Occipital lobe (tissue), 2 donors: ENCODE data around the gene LMX1B. TPM values are rescaled to one million over a fixed set of nuclear protein-coding genes. Genes with fewer than 3 reads are reported as not detected.
"Not testable (repeated sequence)": the region's sequence is repeated elsewhere in the genome, so short reads cannot be mapped to it uniquely, and the experiment has no call there.

ENCODE experiments used
- DNase-seq: peaks from one replicate; lab custom pipeline; 2025; lab: John Stamatoyannopoulos, UW
- total RNA-seq: library from RNA; depleted of rRNA; stranded (reverse); fragments of >200 nt; gene quantifications from one replicate; pipeline ENCODE4 v1.2.3, GENCODE V29; 2014

Gene LMX1B
- total RNA-seq, 1 donor from 2014 or later = not detected

DNA sequence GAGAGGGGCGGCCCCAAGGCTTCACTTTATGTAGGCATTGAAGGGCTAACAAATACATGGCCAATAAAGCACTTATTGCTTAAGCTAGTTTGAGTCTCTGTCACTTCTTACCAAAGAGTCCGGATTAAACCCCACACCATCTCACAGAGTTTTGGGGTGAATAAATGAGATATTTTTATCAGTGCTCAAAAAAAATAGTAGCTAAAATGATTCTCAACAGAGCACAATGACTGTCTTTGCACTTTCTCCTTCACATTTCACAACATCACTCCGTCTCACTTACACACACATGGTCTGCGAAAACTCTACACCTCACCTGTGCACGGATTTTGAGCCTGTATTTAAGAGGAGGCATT lies 92.9 kb downstream of the LMX1B start:
- no peak for DNase-seq

DNA sequence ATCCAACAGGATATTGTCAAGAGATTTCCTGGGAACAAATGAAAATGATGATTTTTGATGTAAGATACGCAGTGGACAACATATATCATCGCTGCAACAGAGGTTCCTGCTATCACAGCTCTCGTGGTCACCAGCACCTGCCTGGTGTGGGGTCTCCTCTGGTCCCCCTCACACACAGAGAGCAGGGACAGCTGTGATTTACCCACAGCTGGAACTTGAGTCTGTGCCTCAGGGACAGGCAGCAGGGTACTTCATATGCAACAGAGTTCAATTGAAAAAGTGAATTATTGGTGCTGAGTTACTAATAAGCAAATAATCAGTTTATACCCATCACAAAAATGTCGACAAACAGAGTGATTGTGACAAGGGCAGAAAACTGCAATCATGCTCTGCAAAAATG lies 93.4 kb downstream of the LMX1B start:
- DNase-seq = no peak

DNA sequence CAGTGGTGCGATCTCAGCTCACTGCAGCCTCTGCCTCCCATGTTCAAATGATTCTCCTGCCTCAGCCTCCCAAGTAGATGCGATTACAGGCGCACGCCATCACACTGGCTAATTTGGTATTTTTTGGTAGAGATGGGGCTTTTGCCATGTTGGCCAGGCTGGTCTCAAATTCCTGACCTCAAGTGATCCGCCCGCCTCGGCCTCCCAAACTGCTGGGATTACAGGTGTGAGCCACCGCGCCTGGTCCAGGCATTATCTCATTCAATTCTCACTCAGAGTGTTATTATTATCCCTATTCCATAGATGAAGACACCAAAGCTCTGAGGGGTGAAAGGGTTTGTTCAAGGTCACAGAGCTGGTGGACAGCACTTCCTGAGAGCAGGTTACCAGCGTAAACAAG lies 94.0 kb downstream of the LMX1B start:
- not testable (repeated sequence) for DNase-seq

DNA sequence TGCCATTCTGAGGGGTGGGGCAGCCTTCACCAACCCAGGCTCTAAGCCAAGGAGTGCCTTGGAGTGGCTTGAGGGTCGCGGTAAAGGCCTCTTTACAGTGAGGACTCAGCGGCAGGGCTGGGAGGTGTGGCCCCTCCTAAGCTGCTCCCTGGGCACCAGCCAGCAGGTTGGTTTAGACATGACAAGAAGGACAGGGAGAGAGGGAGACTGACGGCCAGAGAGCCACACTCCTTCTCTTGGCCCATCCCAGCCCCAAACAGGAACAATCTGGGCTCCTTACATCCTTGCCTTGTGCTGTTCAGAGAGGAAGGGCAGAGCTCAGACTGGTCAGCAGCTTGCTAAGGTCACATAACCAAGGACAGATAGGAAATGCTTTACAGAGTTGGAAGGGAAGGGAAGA lies 94.5 kb downstream of the LMX1B start:
- DNase-seq = no peak

DNA sequence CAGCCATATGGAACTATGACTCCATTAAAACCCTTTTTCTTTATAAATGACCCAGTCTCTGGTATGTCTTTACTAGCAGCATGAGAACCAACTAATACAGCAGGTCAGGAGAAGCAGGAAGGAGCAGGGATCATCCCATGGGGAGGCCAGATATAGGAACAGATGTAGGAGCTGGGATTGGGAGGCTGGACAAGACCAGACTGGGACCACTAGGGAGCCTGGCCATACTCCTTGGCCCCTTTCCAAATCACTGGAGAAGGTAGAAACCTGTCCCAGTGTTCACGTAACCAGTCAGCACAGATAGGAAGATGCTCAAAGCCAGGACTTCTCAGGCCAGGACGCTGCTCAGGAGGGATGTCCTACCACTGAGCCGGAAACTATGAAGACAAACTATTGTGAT lies 95.5 kb downstream of the LMX1B start:
- no peak for DNase-seq

DNA sequence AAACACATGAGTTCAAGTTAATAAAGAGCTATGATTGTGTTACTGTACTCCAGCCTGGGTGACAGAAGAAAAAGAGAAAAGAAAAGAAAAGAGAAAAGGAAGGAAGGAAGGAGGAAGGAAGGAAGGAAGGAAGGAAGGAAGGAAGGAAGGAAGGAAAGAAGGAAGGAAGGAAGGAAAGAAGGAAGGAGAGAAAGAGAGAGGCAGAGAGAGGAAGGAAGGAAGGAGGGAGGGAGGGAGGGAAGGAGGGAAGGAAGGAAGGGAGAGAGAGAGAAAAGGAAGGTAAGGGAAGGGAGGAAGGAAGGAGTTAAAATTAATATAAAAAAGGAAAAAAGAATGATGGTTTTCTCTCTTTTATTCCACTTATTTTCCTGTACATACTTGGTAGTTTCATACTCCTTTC lies 101.7 kb downstream of the LMX1B start:
- DNase-seq = no peak

DNA sequence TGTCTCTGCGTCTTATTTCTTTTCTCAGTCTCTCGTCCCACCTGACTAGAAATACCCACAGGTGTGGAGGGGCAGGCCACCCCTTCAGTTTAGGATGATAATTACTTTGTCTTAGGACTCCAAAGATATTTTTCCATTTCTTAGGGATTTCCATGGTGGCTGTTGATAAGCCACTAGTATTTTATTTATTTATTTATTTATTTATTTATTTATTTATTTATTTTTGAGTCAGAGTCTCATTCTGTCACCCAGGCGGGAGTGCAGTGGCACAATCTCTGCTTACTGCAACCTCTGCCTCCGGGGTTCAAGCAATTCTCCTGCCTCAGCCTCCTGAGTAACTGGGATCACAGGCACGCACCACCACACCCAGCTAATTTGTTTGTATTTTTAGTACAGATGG lies 103.7 kb downstream of the LMX1B start:
- not testable (repeated sequence) for DNase-seq

DNA sequence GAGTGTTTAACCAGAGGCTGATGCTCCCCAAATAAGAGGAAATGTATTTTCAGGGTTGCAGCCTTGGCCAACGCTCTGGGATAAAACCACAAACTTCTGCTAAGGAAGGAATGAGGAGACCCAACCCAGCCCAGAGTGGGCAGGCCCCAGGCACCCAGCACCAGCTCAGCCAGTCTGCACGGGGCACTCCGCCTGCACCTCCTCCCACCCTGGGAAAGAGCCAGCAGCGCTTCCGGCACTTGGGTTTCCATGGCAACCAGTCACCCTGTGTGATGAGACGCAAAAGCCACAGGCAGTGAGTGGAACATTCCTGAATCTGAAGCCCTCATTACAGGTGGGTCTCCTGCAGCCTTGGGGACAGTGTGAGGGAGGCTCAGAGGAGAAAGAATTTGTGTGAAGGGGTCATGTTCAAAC lies 105.9 kb downstream of the LMX1B start:
- DNase-seq = peak; percentile 75

DNA sequence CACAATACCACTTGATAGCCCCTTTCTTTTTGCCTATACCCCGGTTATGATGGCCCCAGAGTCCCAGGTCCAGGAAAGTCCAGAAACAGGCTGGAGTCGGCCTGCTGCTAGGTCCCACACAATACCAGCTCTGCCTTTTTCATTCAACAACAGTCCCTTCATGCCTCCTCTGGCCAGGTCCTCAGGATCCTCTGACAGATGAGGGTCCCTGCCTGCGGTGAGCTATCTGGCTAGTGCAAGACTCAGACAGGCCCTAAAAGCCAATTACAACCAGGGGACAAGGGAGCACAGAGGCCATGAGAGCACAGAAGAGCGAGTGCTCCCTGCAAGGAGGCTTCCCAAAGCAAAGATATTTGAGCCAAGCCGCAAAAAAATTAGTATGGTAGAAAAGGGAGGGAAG lies 106.3 kb downstream of the LMX1B start:
- no peak for DNase-seq

DNA sequence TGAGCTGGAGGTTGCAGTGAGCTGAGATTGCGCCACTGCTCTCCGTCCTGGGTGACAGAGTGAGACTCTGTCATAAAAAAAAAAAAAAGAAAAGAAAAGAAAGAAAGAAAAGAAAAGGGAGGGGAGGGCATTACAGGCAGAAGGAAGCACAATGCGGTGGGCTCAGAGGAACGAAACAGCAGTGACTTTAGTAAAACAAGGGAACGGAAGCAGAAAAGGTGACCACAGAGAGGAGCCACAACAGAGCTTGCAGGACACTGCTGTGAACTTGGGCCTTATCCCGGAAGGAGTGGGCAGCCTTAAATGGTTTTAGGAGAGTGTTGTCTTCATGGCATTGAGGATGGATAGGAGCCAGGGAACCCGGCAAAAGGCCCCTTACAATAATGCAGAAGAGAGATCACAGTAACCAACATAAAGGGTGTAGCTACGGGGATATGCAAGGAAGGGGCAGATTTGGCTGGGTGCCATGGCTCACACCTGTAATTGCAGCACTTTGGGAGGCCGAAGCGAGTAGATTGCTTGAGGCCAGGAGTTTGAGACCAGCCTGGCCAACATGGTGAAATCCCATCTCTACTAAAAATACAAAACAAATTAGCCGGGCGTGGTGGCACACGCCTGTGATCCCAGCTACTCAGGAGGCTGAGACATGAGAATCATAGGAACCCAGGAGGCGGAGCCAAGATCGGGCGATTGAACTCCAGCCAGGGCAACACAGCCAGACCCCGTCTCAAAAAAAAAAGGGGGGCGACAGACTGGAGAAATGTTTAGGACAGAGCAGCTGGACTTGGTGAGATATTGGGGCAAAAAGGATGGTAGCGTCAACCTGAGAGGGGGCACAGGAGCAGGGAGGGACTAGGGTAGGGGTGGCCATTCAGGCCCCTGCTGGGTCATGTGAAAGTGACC lies 107.2 kb downstream of the LMX1B start:
- no peak for DNase-seq

DNA sequence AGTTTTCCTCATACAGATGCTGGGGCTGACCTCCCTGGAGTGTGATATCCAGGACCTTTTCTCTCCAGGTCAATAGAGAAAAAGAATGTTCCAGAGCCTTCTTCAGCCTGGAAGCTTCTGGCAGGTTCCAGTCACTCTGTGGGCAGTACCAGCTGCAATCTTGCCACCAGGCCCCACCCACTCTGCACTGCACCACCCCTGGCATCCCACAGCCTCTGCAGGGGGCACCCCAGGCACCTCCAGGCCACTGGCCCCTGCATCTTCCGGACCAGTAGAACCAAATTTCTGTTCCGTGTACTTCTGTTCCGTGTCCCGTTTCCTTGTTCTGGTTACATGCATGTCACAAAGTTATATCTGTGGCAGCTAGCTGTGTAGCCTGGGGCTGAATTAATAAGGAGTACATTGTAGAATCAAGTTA lies 107.8 kb downstream of the LMX1B start:
- DNase-seq = no peak

DNA sequence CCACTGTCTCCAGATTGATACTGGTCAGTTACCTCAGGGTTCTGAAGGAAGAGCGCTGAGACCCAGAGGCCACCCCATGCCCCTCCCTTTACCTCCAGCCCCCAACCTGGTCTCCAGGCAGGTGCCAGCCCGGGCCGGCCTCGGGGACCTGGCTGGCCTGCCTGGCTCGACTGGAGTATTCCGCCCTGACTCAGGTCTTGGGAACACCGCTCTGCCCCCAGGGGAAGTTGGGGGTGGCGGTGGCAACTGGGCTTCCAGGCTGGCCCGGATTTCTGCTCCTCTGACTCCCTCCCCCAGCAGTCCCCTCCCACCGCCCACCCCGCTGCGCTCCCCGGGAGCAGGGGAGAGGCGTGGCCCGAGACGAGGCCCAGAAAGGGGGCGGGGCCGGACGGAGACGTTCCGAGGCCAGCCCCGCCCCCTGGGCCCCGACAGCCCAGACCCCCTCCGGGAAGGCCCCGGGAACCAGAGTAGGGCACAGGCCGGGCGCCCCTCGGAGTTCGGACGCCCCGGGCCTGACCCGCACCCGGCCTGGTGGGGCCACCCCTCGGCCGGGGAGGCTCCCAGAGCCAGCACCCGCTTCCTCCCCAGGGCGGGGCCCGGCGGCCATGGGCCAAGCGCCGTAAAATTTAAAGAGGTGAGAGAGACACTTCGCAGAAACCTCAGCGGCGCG lies 108.7 kb downstream of the LMX1B start:
- no peak for DNase-seq

DNA sequence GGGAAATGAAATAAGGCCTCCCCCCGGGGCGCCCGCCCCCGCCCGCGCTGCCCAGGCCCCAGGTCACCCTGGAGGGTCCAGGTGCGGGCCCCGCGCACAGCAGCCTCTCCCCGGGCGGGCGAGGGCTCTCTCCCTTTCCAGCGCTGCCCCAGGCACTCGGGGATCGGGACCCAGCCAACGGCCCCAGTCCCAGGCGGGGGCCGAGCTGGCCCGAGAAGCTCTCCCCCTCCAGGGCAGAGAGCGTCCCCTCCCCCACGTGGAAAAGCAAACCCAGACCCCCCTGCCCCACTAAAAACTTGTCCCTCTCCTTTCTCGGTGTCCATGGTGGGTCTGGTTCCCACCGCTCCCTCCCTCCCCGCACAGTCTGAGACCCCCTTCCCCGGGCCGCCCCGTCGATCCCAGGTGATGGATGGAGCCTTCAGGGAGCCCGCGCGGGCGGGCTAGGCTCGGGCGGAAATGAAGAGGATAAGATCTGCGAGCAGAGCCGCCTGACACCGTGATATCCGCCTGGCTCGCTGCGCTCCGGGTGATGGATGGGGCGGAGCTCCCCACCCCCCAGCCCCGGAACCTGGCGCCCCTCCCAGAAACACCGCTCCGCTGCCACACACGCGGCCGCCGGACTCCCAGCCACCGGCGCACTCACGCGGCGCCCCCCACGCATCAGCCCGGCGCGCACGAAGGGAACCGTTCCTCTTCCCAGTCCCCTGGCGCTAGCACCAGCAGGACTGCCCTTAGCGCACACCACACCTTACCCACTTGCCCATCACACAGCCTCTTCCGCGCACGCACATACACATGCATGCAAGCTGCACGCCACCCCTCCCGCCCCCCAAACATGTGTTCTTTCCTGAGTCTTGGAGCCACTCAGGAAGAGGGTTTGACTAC lies 109.4 kb downstream of the LMX1B start:
- DNase-seq = peak; percentile 50

DNA sequence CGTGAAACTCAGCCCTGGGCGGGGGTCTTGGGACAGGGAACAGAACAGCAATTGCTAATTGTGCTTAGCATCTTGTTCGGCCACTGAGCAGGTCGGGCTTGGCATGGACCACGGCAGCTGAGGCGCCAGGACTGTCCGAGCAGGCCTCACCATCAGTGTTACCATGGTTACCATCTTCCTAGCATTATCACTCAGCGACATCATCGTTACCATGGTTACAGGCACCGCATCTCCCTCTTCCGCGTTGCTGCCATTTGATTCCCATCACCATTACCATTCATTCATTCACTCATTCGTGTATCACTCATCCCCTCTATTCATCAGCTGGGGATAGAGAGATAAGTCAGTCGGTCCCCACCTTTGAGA lies 110.1 kb downstream of the LMX1B start:
- DNase-seq = no peak

DNA sequence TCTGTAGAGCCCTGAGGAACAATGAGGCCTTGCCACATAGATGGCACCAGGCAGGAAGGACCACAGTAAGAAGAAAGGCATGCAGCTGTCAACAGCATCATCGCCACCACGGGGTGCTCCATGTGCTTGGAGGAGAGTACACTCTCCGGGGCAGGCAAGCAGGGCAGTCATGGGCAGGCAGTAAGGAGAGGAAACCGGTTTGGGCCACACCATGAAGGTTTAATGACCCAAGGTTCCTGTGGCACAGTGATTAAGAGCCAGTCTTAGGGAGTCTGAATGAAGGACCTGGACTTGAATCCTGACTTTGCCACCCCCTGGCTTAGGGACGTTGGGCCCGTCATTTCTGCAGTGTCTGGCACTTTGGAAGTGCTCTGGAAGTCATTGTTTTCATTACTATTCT lies 110.5 kb downstream of the LMX1B start:
- DNase-seq = no peak

DNA sequence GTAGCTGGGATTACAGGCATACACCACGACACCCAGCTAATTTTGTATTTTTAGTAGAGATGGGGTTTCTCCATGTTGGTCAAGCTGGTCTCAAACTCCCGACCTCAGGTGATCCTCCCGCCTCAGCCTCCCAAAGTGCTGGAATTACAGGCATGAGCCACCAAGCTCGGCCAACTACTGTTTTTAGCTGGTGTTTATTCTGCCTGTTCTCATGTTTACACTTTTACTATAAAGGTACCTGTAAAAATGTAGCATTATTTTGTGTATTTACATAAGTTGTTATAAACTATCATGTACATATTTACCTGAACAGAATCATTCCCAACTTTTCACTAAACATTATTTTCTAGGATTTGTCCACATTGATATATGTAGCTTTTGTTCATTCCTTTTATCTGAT lies 111.8 kb downstream of the LMX1B start:
- not testable (repeated sequence) for DNase-seq

DNA sequence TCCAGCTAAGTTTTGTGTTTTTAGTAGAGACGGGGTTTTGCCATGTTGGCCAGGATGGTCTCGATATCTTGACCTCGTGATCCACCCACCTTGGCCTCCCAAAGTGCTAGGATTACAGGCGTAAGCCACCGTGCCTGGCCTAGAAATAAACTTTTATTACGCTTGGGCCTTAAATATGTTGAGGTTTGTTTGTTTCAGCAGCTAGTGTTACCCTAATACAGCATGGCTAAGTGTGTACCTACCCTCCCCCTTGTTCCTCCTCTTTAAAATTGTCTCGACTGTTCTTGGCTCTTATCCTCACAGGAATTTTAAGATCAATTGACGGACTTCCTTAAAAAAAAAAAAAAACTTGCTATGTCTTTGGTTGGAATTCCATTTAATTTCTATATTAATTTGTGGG lies 114.5 kb downstream of the LMX1B start:
- DNase-seq = not testable (repeated sequence)

DNA sequence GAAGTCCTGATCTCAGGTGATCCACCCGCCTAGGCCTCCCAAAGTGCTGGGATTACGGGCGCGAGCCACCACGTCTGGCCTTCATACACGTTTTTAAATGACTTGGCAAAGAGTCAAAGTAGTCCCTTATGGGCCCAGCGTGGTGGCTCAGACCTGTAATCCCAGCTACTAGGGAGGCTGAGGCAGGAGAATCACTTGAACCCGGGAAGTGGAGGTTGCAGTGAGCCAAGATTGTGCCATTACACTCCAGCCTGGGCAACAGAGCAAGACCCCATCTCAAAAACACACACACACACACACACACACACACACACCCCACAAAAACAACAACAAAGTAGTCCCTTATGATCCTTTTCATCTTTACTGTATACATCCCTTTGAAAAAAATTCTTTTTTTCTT lies 116.9 kb downstream of the LMX1B start:
- DNase-seq = not testable (repeated sequence)

DNA sequence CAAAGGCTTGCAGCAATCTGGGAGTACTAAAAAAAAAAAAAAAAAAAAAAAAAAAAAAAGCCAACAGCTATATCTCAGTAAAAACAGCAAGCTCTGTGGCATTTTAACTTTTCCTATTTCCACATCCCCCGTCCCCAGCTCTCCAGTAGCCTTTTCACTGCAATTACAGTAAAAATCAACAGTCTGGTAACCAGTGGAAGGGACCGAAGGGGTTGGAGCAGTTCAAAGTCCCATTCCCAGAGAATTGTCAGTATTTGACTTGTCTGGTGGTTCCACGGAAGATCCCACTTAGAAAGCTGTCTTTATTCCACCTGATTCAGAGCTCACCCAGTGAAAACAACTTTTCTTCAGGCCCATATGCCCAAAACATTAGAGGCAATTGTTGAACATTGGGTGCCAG lies 119.3 kb downstream of the LMX1B start:
- DNase-seq = no peak

DNA sequence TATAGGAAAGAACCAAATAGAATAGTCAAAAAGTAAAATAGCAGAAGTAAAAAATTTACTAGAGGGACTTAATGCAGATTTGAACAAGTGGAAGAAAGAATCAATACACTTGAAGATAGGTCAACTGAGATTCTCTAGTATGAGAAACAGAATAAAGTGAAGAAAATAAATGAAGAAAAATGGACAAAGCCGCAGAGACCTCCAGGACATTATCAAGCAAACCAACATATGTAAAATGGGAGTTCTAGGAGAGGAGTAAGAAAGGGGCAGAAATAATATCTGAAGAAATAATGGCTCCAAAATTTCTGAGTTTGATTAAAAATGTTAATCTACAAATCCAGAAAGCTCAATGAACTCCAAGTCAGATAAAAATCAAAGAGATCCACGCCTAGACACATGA lies 121.1 kb downstream of the LMX1B start:
- DNase-seq = no peak

DNA sequence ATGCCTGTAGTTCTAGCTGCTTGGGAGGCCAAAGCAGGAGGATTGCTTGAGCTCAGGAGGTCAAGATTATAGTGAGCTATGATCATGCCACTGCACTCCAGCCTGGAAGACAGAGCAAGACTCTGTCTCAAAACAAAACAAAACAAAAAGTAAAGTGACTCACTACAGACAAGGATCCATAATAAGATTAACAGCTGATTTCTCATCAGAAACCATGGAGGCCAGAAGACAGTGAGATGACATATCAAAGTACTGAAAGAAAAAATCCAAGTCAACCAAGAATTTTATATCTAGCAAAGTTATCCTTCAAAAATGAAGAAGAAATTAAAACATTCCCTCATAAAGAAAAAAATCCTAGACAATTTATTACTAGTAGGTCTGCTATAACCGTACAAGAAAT lies 121.8 kb downstream of the LMX1B start:
- DNase-seq = no peak

DNA sequence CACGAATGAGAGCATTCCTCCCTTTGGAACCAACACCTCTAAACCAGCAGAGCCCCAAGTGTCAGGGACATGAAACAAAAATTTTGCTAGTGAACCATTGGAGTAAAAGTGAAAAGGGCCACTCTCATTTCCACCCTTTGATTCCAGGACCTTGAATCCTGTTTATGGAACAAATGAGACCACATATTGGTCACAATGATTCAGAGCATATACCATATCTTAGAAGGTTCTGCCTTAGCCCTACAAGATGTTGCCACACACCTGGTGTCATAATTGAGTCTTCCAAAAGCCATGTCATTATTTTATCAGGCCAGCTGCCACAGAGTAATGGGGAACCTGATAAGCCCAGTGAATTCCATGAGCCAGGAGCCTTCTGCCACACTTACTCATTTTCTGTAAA lies 124.8 kb downstream of the LMX1B start:
- DNase-seq = no peak
